GF-D8 (cell line): ENCODE results near the gene ZNF546.
"Not testable (repeated sequence)": the region's sequence is repeated elsewhere in the genome, so short reads cannot be mapped to it uniquely, and the experiment has no call there.

ENCODE experiments used
- DNase-seq: peaks from one replicate; lab custom pipeline; 2025; lab: John Stamatoyannopoulos, UW

Gene ZNF546

GRCh38 chr19:39996811-39997637, at the start of gene ZNF546:
Gene ZNF546 (plus strand): TSS chr19:39997060. CDS start chr19:39998327, 1,267 bp downstream.
- peak; percentile 79 for DNase-seq

GRCh38 chr19:39949026-39949747, 47.7 kb upstream of the ZNF546 start:
- no peak for DNase-seq

GRCh38 chr19:39951065-39951650, 45.7 kb upstream of the ZNF546 start:
- no peak for DNase-seq

- no peak for DNase-seq
Observed at GRCh38 chr19:39951686-39952085, 45.2 kb upstream of the ZNF546 start.

GRCh38 chr19:39953915-39954314, 42.9 kb upstream of the ZNF546 start:
- no peak for DNase-seq

- not testable (repeated sequence) for DNase-seq
Observed at GRCh38 chr19:39957886-39958285, 39.0 kb upstream of the ZNF546 start.

- DNase-seq = not testable (repeated sequence)
Observed at GRCh38 chr19:39958942-39959341, 37.9 kb upstream of the ZNF546 start.

GRCh38 chr19:39959407-39959806, 37.5 kb upstream of the ZNF546 start:
- not testable (repeated sequence) for DNase-seq

- DNase-seq = no peak
Observed at GRCh38 chr19:39963898-39964297, 33.0 kb upstream of the ZNF546 start.

- DNase-seq = no peak
Observed at GRCh38 chr19:39966617-39967016, 30.2 kb upstream of the ZNF546 start.

GRCh38 chr19:39967561-39967960, 29.3 kb upstream of the ZNF546 start:
- DNase-seq = no peak

- DNase-seq = no peak
Observed at GRCh38 chr19:39968789-39969188, 28.1 kb upstream of the ZNF546 start.

GRCh38 chr19:39969266-39969665, 27.6 kb upstream of the ZNF546 start:
- DNase-seq = no peak

GRCh38 chr19:39969681-39970424, 27.0 kb upstream of the ZNF546 start:
- DNase-seq = no peak

- peak; percentile 36 for DNase-seq
Observed at GRCh38 chr19:39970425-39970674, 26.5 kb upstream of the ZNF546 start.

GRCh38 chr19:39970675-39971379, 26.0 kb upstream of the ZNF546 start, which contains the start of gene PSMC4:
Gene PSMC4 (plus strand): TSS chr19:39971165. CDS start chr19:39971203, 38 bp downstream.
- DNase-seq = peak; percentile 96

GRCh38 chr19:39971380-39972035, 25.4 kb upstream of the ZNF546 start:
- DNase-seq = no peak

GRCh38 chr19:39974377-39975155, 22.3 kb upstream of the ZNF546 start:
- DNase-seq = no peak

- DNase-seq = no peak
Observed at GRCh38 chr19:39982883-39983282, 14.0 kb upstream of the ZNF546 start.

- no peak for DNase-seq
Observed at GRCh38 chr19:39983695-39984300, 13.1 kb upstream of the ZNF546 start.
